Fibroblast of the aortic adventitia (primary cell): ENCODE results near the gene STIM1. TPM values are rescaled to one million over a fixed set of nuclear protein-coding genes. Genes with fewer than 3 reads are reported as not detected.
"Not testable (repeated sequence)": the region's sequence is repeated elsewhere in the genome, so short reads cannot be mapped to it uniquely, and the experiment has no call there.

Experiments
- DNase-seq: peaks from one replicate; pipeline ENCODE4 v3.0.0-alpha.2; 2010; ENCODE audit warnings: low read depth
- H3K4me3 ChIP-seq: 2 replicates; pipeline ENCODE4 v1.5.1; 2011; ENCODE audit warnings: low read depth, mild to moderate bottlenecking, control low read depth, low read length, moderate library complexity
- total RNA-seq: library from RNA; depleted of rRNA; stranded (reverse); fragments of >200 nt; gene quantifications from 2 replicates; pipeline ENCODE4 v1.2.3, GENCODE V29; 2012; ENCODE audit warnings: low replicate concordance
- TF ChIP-seq, protein P1 (sequence below): IDR thresholded peaks from 2 replicates; pipeline ENCODE4 v1.5.1; 2011; ENCODE audit warnings: mild to moderate bottlenecking, low read length, control low read depth, inconsistent platforms; ENCODE audit not compliant: insufficient read depth

STIM1 gene
- total RNA-seq, 1 donor = 21.6 TPM

DNA sequence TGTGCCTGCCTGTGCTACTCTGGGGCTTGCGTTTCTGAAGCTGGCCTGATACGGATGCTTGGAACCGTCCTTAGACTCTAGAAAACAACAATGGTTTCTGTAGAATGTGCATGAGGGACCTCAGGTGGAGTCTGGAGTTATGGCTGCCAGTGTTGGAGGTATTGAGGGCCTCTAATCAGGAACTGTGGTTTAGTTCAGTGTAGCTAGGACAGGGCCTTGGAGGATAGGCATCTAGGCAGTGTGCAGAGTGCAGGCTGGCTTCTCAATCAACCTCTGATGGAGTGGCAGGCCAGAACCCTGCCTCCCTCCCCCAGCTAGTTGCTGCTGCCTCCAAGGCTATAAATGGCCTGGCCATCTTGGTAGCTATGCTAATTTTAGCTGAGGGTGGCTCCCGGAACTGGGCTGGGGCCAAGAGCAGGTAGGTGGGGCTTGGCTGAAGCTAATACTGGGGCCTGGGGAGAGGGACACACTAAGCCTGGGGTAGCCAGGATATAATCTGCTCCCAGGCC lies 4.0 kb downstream of the STIM1 start:
- no peak overlapping the region for H3K4me3 ChIP-seq
- DNase-seq = no peak
- TF ChIP-seq, protein P1, sequence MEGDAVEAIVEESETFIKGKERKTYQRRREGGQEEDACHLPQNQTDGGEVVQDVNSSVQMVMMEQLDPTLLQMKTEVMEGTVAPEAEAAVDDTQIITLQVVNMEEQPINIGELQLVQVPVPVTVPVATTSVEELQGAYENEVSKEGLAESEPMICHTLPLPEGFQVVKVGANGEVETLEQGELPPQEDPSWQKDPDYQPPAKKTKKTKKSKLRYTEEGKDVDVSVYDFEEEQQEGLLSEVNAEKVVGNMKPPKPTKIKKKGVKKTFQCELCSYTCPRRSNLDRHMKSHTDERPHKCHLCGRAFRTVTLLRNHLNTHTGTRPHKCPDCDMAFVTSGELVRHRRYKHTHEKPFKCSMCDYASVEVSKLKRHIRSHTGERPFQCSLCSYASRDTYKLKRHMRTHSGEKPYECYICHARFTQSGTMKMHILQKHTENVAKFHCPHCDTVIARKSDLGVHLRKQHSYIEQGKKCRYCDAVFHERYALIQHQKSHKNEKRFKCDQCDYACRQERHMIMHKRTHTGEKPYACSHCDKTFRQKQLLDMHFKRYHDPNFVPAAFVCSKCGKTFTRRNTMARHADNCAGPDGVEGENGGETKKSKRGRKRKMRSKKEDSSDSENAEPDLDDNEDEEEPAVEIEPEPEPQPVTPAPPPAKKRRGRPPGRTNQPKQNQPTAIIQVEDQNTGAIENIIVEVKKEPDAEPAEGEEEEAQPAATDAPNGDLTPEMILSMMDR = no peak

DNA sequence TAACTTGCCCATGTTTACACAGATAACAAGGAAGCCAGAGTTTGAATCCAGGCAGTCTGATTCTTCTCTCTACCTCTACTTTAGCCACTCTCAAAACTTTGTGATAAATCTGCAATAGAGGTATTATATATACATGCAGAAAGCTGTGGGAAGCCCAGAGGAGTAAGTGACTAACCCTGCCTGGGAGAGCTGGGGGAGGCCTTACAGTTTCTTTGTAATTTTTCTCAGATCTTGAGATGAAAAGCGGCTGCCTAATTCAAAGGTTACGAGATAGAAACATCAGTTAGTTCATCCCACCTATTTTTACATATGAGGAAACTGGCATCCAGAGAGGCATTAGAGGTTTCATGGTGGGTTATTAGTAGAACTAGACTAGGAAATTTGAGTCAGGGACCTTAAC lies 4.9 kb downstream of the STIM1 start:
- TF ChIP-seq, protein P1 = no peak
- H3K4me3 ChIP-seq = no peak overlapping the region
- no peak for DNase-seq

DNA sequence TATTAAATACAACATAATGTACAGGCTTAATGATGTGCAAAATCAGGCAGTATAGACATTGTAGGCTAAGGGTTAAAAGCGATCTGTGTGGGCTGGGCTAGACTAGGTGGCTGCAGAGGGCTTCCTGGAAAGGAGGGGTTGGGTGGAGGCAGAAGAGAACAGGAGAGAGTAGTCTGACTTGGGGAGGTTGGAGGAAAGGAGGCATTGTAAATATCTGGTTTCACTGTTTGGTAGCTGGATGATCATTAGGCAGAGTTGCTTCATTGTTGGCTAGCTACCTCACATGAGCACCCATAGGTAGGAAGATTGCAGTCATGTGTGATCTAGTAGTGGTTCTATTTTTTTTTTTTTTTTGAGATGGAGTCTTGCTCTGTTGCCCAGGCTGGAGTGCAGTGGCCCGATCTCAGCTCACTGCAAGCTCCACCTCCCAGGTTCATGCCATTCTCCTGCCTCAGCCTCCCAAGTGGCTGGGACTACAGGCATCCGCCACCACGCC lies 5.5 kb downstream of the STIM1 start:
- not testable (repeated sequence) for DNase-seq

DNA sequence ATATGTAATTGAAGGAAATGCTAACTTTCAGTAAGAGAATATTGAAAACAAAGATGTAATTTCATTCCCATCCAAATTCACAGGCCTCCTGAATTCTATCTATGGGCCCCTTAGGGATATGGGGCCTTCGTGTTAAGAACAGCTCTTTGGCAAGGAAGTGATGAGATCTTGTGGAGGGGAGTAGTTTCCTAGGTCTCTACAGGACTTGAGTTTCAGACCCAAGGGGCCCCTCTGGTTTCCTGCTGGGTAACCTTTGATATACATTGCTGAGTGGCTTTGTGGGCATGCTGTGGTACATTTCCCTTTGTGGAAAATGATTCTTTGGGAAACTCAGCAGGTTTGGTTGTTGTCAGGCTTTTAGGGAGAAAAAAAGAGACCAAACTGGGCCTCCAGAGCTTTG lies 6.2 kb downstream of the STIM1 start:
- no peak overlapping the region for H3K4me3 ChIP-seq
- TF ChIP-seq, protein P1 = no peak
- no peak for DNase-seq

More for the DNA sequence above, 5.5 kb downstream of the STIM1 start:
- H3K4me3 ChIP-seq = not testable (repeated sequence)

DNA sequence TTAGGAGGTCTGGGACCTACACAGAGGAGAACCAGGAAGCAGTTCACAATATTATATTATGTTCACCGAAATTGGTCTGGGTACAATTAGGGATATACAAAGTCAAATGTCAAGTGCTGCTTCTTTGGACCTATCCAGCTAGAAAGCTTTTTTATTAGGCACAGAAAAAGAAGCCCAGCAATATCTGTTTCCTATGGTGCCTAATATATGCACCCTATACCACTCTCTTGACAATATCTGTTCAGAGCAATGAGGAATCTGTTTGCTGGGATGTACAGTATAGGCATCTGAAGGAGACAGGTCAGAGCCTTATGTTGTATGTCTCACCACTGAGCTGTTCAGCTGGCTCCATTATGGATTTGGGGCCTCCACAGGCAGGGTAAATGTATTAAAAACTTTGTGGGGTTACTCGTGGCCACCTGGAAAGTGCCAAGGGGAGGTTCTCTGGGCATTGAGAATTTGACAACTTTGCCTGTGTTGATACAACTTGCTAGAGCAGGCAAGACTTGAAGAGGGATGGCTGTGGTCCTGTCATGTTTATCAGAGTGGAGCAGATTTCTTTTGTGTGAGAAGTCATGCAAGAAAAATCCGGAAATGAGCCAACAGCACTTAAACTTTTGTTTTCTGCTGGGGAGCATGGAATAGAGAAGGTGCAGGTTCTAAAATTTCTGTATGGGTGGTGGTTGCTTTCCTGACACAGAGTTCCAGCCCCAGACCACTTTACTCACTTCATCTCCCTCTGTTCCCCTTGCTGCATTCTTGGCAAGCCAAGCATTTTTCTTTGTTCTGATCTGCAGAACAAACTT lies 10.1 kb downstream of the STIM1 start:
- TF ChIP-seq, protein P1 = no peak
- H3K4me3 ChIP-seq = peak overlapping the region; percentile 11
- DNase-seq = peak; percentile 85

DNA sequence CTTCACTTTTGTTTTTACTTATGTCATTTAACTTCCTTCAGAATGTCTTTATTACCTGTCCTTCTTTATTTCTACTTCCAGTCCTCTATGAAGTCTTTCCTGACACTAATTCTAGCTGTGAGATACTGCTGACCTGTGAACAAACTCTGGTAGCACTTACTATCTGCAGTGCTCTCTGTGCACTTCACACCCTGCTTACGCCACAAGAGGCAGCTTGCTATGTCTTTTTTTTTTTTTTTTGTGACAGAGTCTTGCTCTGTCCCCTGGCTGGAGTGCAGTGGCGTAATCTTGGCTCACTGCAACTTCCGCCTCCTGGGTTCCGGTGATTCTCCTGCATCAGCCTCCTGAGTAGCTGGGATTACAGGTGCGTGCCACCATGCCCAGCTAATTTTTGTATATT lies 10.7 kb downstream of the STIM1 start:
- TF ChIP-seq, protein P1 = no peak
- H3K4me3 ChIP-seq = no peak overlapping the region
- DNase-seq = no peak

DNA sequence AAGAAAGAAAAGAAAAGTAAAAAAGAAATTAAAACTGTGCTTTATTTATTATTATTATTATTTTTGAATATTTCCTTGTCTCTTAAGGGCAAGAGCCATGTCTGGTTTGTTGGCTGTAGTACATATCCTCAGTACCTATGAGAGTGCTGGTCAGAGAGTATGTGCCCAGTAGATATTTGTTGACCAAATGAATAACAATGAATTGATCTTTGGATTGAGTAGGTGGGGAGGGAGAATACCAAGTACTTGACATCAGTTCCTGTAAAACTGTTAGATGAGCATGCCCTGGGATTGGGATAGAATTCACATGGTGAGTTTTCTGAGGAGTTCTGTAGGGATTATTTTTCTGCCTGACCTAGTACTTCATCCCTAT lies 11.4 kb downstream of the STIM1 start:
- TF ChIP-seq, protein P1 = no peak
- no peak for DNase-seq
- H3K4me3 ChIP-seq = no peak overlapping the region
